Mesenchymal stem cell (in vitro differentiated cells and primary cell): ENCODE data around the gene XAGE1A.
"Not testable (repeated sequence)": the region's sequence is repeated elsewhere in the genome, so short reads cannot be mapped to it uniquely, and the experiment has no call there.

ENCODE experiments used
- DNase-seq: peaks from one replicate; pipeline ENCODE4 v3.0.0-alpha.2; 2013
- H2AFZ ChIP-seq: one replicate; pipeline ENCODE4 v1.6.1; 2013; ENCODE audit warnings: low read depth, mild to moderate bottlenecking, control low read depth, inconsistent platforms, low read length, moderate library complexity
- H2AK5ac ChIP-seq: 2 replicates; pipeline ENCODE4 v1.6.1; 2013; ENCODE audit warnings: low read length, moderate library complexity, mild to moderate bottlenecking, inconsistent platforms; ENCODE audit not compliant: severe bottlenecking
- H2BK120ac ChIP-seq: one replicate; pipeline ENCODE4 v1.6.1; 2013; ENCODE audit warnings: low read depth, mild to moderate bottlenecking, inconsistent platforms, low read length, moderate library complexity
- H2BK12ac ChIP-seq, 2 experiments: one replicate each; pipeline ENCODE4 v1.6.1; 2013; ENCODE audit warnings: inconsistent platforms in 2 of 2, low read length in 2 of 2, mild to moderate bottlenecking in 2 of 2, moderate library complexity in 2 of 2, control low read depth in 1 of 2
- H2BK15ac ChIP-seq: one replicate; pipeline ENCODE4 v1.6.1; 2013; ENCODE audit warnings: mild to moderate bottlenecking, low read depth, inconsistent platforms; ENCODE audit not compliant: poor library complexity, severe bottlenecking
- H2BK5ac ChIP-seq: 2 replicates; pipeline ENCODE4 v1.6.1; 2013; ENCODE audit warnings: low read depth, mild to moderate bottlenecking, low read length, control low read depth, inconsistent platforms; ENCODE audit not compliant: poor library complexity, severe bottlenecking
- H3K14ac ChIP-seq, 2 experiments: one replicate each; pipeline ENCODE4 v1.6.1; 2013; ENCODE audit warnings: inconsistent platforms in 2 of 2, low read length in 2 of 2, control low read depth in 1 of 2, mild to moderate bottlenecking in 1 of 2, moderate library complexity in 1 of 2
- H3K18ac ChIP-seq, 2 experiments: one replicate each; pipeline ENCODE4 v1.6.1; 2013; ENCODE audit warnings: inconsistent platforms in 2 of 2, low read length in 2 of 2, control low read depth in 1 of 2, low read depth in 1 of 2, mild to moderate bottlenecking in 1 of 2
- H3K23ac ChIP-seq, 2 experiments: one replicate each; pipeline ENCODE4 v1.6.1; 2013; ENCODE audit warnings: inconsistent platforms in 2 of 2, low read length in 2 of 2, mild to moderate bottlenecking in 2 of 2, moderate library complexity in 2 of 2, control low read depth in 1 of 2
- H3K27ac ChIP-seq: 2 replicates; pipeline ENCODE4 v1.5.1; 2013; ENCODE audit warnings: mild to moderate bottlenecking, moderate library complexity, low read length, control low read depth, inconsistent platforms; ENCODE audit not compliant: poor library complexity, severe bottlenecking
- H3K27me3 ChIP-seq, 2 experiments: 2 replicates each; pipeline versions ENCODE4 v1.6.1 to v1.7.0; 2013; ENCODE audit warnings: low read length in 2 of 2, mild to moderate bottlenecking in 2 of 2, moderate library complexity in 2 of 2, control low read depth in 1 of 2, inconsistent platforms in 1 of 2; ENCODE audit not compliant: control insufficient read depth in 1 of 2, insufficient read depth in 1 of 2
- H3K36me3 ChIP-seq, 2 experiments: 2 replicates each; pipeline versions ENCODE4 v1.6.1 to v1.7.0; 2013; ENCODE audit warnings: low read length in 2 of 2, control low read depth in 1 of 2, inconsistent platforms in 1 of 2, low read depth in 1 of 2, mild to moderate bottlenecking in 1 of 2; ENCODE audit not compliant: insufficient read depth in 2 of 2, control insufficient read depth in 1 of 2
- H3K4ac ChIP-seq, 2 experiments: one replicate each; pipeline ENCODE4 v1.6.1; 2013; ENCODE audit warnings: inconsistent platforms in 2 of 2, low read length in 2 of 2, mild to moderate bottlenecking in 2 of 2, moderate library complexity in 2 of 2, control low read depth in 1 of 2, low read depth in 1 of 2
- H3K4me1 ChIP-seq: 2 replicates; pipeline ENCODE4 v1.6.1; 2013; ENCODE audit warnings: low read depth, low read length, control low read depth; ENCODE audit not compliant: control insufficient read depth, insufficient read depth
- H3K4me2 ChIP-seq: 2 replicates; pipeline ENCODE4 v1.6.1; 2013; ENCODE audit warnings: low read length, mild to moderate bottlenecking, inconsistent platforms; ENCODE audit not compliant: poor library complexity, severe bottlenecking
- H3K4me3 ChIP-seq, 2 experiments: 2 replicates each; pipeline versions ENCODE4 v1.5.1 to v1.7.0; 2013; ENCODE audit warnings: low read length in 2 of 2, mild to moderate bottlenecking in 2 of 2, control low read depth in 1 of 2, low read depth in 1 of 2; ENCODE audit not compliant: insufficient read depth in 1 of 2
- H3K79me1 ChIP-seq: replicated peaks from 2 replicates; pipeline ENCODE4 v1.6.1; 2013; ENCODE audit warnings: mild to moderate bottlenecking, control low read depth, low read length, inconsistent platforms; ENCODE audit not compliant: poor library complexity, severe bottlenecking
- H3K9ac ChIP-seq: 2 replicates; pipeline ENCODE4 v1.7.0; 2013; ENCODE audit warnings: mild to moderate bottlenecking, low read length, moderate library complexity
- H3K9me3 ChIP-seq: 2 replicates; pipeline ENCODE4 v1.7.0; 2013; ENCODE audit warnings: mild to moderate bottlenecking, low read length; ENCODE audit not compliant: control insufficient read depth
- H4K8ac ChIP-seq: one replicate; pipeline ENCODE4 v1.6.1; 2013; ENCODE audit warnings: inconsistent platforms, mild to moderate bottlenecking, low read length, moderate library complexity
- H4K91ac ChIP-seq: one replicate; pipeline ENCODE4 v1.6.1; 2013; ENCODE audit warnings: mild to moderate bottlenecking, low read length, inconsistent platforms
- WGBS: methylation state at CpG from one replicate; pipeline ENCODE4 v1.1.7; 2013; ENCODE audit warnings: mixed read lengths; 5-methylcytosine and 5-hydroxymethylcytosine counted together

The XAGE1A gene

DNA sequence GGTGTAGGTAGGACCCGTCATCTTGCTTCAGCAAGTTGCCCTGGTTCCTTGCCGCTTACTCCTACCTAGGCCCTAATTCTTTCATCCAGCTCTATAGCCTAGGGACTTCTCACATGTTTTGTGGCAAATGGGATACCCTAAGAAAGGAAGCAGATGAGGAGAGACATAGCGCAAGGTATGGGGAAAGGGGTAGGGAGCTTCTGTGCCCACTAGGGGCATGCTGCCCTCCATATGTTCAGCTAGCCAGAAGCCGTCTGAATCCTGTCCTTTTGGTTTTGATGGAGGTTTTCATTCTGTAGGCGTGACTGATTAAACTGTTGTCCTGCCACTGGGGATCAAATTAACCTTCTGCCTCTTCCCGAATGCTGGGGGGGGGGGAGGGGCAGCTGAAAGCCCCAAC, 15.5 kb downstream of the XAGE1A start:
- H2AK5ac ChIP-seq, H4K91ac ChIP-seq, H3K79me1 ChIP-seq, H2BK15ac ChIP-seq, H3K27ac ChIP-seq, H4K8ac ChIP-seq, H2BK5ac ChIP-seq, H3K4me1 ChIP-seq, H3K4me2 ChIP-seq, H2BK120ac ChIP-seq, H3K14ac ChIP-seq, H3K4ac ChIP-seq, H3K23ac ChIP-seq, H3K18ac ChIP-seq, H2AFZ ChIP-seq, DNase-seq, H2BK12ac ChIP-seq, H3K4me3 ChIP-seq, H3K36me3 ChIP-seq, H3K9ac ChIP-seq: not testable (repeated sequence)
- Histone ChIP-seq H3K9me3 (peaks cover 10% of the 10 kb centered on the region), H3K27me3 (peaks cover 0 to 27% of the 10 kb centered on the region in 2 experiments)
- no CpG with 5 or more reads among the region's 6 CpGs for WGBS

- not testable (repeated sequence) for H3K4me3 ChIP-seq, H3K4me2 ChIP-seq, H2BK120ac ChIP-seq, H3K36me3 ChIP-seq, H3K27ac ChIP-seq, H2AFZ ChIP-seq, H3K9ac ChIP-seq, H4K91ac ChIP-seq, H4K8ac ChIP-seq, H2BK5ac ChIP-seq, H2AK5ac ChIP-seq, H3K4ac ChIP-seq, H3K23ac ChIP-seq, H3K18ac ChIP-seq, H3K4me1 ChIP-seq, H2BK12ac ChIP-seq, DNase-seq, H3K14ac ChIP-seq, H3K27me3 ChIP-seq, H2BK15ac ChIP-seq, H3K9me3 ChIP-seq, H3K79me1 ChIP-seq
- no CpG with 5 or more reads among the region's 27 CpGs for WGBS
Measured at GRCh38 chrX:52516110-52516986, 20.7 kb downstream of the XAGE1A start.

DNA sequence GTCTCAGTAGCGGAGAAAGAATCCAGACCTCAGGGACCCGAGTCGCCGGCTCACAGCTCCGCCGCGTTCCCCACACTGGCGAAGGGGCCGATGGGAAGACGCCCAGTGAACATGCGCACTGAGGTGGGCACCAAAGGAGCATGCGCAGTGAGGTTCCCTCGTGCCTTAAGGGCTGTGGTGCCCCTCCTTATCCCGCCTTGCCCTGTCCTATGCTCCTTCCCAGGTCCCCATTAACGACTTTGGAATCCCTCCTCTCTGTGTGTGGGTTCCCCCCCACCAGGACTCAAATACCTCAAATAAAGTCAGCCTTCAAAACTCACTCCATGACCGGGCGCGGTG, 21.3 kb downstream of the XAGE1A start, which contains the start of gene XAGE1B:
Gene XAGE1B (minus strand): TSS at position 77 of the 339 bp plus-strand sequence. CDS start 1,536 bp downstream, outside the sequence.
- not testable (repeated sequence) for H2BK120ac ChIP-seq, H2BK12ac ChIP-seq, DNase-seq, H3K27me3 ChIP-seq, H3K4ac ChIP-seq, H4K8ac ChIP-seq, H3K9ac ChIP-seq, H3K23ac ChIP-seq, H3K18ac ChIP-seq, H3K9me3 ChIP-seq, H3K79me1 ChIP-seq, H2BK5ac ChIP-seq, H3K4me2 ChIP-seq, H3K36me3 ChIP-seq, H2AK5ac ChIP-seq, H3K4me3 ChIP-seq, H3K4me1 ChIP-seq, H2BK15ac ChIP-seq, H2AFZ ChIP-seq, H3K27ac ChIP-seq, H3K14ac ChIP-seq, H4K91ac ChIP-seq
- WGBS: no CpG with 5 or more reads among the region's 18 CpGs

DNA sequence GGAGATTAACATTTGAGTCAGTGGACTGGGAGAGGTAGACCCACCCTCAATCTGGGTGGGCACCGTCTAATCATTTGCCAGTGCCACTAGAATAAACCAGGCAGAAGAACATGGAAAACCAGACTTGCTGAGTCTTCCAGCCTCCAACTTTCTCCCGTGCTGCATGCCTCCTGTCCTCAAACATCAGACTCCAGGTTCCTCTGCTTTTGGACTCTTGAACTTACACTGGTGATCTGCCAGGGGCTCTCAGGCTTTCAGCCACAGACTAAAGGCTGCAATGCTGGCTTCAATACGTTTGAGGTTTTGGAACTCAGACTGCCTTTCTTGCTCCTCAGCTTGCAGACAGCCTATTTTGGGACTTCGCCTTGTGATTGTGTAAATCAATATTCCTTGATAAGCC, 45.4 kb downstream of the XAGE1A start:
- not testable (repeated sequence) for H3K79me1 ChIP-seq, H4K8ac ChIP-seq, H2BK120ac ChIP-seq, H3K4me2 ChIP-seq, H3K9me3 ChIP-seq, H3K4ac ChIP-seq, DNase-seq, H3K27ac ChIP-seq, H2BK15ac ChIP-seq, H3K4me3 ChIP-seq, H3K9ac ChIP-seq, H3K14ac ChIP-seq, H3K23ac ChIP-seq, H4K91ac ChIP-seq, H2BK12ac ChIP-seq, H3K36me3 ChIP-seq, H3K4me1 ChIP-seq, H3K18ac ChIP-seq, H2BK5ac ChIP-seq, H2AFZ ChIP-seq, H2AK5ac ChIP-seq
- peaks cover 0 to 26% of the 10 kb centered on the region in 2 experiments for H3K27me3 ChIP-seq
- 73% methylated on average over 4 of the region's 4 CpGs for WGBS
